NB4 (cell line): ENCODE measurements around the gene ONECUT2.

Experiments used
- POLR2A ChIP-seq: IDR thresholded peaks from 2 replicates; pipeline ENCODE4 v1.6.1; 2011; ENCODE audit warnings: mild to moderate bottlenecking; ENCODE audit not compliant: insufficient read length; ENCODE audit errors: extremely low read depth
- TF ChIP-seq, protein P1 (sequence below): IDR thresholded peaks from one replicate; pipeline ENCODE4 v1.5.1; 2012; ENCODE audit warnings: low read depth, low read length
- TF ChIP-seq, protein P2 (sequence below): IDR thresholded peaks from 2 replicates; pipeline ENCODE4 v1.6.1; 2011; ENCODE audit warnings: low read depth, low read length

DNA sequence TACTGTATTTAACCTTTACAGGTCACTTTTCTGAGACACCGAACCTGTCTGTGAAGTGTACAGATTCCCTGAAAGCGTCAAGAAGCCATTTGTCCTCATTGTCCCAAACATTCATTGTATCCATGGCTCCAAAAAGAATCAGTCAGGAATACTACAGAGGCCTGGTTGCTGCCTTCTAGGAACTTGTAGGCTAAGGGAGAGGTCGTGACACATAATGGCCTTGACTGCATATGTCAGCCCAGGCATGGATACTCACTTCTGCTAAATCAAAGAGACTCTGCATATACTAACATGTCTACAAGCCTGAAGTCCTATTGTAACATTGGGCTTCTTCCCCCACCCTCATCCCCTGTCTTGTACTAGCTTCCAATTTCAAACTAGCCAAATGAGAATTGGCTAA, 40.2 kb downstream of the ONECUT2 start:
- TF ChIP-seq, protein P1, sequence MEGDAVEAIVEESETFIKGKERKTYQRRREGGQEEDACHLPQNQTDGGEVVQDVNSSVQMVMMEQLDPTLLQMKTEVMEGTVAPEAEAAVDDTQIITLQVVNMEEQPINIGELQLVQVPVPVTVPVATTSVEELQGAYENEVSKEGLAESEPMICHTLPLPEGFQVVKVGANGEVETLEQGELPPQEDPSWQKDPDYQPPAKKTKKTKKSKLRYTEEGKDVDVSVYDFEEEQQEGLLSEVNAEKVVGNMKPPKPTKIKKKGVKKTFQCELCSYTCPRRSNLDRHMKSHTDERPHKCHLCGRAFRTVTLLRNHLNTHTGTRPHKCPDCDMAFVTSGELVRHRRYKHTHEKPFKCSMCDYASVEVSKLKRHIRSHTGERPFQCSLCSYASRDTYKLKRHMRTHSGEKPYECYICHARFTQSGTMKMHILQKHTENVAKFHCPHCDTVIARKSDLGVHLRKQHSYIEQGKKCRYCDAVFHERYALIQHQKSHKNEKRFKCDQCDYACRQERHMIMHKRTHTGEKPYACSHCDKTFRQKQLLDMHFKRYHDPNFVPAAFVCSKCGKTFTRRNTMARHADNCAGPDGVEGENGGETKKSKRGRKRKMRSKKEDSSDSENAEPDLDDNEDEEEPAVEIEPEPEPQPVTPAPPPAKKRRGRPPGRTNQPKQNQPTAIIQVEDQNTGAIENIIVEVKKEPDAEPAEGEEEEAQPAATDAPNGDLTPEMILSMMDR = no peak
- no peak for TF ChIP-seq POLR2A
- TF ChIP-seq, protein P2, sequence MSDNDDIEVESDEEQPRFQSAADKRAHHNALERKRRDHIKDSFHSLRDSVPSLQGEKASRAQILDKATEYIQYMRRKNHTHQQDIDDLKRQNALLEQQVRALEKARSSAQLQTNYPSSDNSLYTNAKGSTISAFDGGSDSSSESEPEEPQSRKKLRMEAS = no peak
